ENCODE data around the gene S1PR1.
"Not testable (repeated sequence)": the region's sequence is repeated elsewhere in the genome, so short reads cannot be mapped to it uniquely, and the experiment has no call there.

The S1PR1 gene

DNA sequence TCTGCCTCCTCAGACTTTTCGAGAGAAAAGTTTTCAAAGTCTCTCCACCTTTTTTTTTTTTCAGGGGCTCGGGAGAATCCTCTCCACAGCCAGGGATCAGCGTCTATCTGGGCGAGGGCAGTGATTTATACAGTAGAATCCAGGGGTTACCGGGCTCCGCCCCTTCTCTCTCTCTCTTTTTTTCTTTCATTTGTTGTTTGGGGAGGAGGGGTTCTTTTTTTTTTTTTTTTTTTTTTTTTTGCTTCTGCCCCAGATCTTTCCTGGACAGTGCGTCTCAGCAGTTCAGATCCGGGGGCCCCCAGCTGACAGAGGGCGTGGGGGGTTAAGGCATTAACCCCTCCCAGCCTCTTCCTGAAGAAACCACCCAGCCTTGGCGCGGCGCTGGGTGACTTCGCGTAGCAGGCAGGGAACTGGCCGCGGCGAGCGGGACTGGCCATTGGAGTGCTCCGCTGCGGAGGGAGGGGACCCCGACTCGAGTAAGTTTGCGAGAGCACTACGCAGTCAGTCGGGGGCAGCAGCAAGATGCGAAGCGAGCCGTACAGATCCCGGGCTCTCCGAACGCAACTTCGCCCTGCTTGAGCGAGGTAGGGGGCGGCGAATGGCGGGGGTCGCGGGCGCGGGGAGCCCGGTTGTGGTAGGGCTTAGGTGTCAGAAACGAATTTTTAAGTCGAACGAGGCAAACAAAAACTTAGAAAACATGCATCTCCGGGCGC lies at the start of gene S1PR1:
Gene S1PR1, plus strand, starts transcription at position 504 of the 713 bp plus-strand sequence. CDS start 1,966 bp downstream, outside the sequence.
- DNase-seq: peak; percentile 10

DNA sequence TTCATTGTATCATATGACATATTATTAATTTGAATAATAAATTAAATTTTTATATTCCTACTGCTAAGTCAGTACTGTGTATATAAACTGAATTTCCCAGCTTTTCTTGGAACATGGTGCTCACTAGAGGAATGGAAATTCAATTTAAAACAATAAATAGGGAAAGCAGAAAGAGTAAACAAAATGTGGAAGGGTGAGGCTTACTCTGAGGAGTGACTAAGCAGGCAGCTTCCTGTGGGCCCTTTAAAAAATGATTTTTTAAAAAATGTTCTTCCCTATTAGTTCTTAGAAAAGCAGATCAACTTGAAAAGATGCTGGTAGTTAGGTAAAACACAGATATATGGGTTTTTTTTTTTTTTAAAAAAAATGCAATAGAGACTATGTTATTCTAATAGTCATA lies 49.5 kb upstream of the S1PR1 start:
- DNase-seq: no peak

DNA sequence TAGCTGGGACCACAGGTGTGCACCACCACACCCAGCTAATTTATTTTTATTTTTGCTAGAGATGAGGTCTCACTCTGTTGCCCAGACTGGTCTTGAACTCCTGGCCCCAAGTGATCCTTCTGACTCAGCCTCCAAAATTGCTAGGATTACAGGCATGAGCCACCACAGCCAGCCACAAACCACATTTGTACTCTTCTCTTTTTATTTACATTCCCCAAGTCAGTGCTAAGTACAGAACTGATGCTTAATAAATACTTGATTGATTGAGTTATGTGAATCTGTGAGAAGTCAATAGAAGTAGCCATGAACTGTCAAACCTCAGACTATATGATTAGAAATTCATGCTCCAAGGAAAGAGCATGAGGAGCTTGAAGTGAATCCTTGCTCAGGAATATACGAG lies 48.5 kb upstream of the S1PR1 start:
- DNase-seq: no peak

DNA sequence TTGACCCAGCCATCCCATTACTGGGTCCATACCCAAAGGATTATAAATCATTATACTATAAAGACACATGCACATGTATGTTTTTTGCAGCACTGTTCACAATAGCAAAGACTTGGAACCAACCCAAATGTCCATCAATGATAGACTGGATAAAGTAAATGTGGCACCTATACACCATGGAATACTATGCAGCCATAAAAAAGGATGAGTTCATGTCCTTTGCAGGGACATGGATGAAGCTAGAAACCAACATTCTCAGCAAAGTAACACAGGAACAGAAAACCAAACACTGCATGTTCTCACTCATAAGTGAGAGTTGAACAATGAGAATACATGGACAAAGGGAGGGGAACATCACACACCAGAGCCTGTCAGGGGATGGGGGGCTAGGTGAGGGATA lies 47.9 kb upstream of the S1PR1 start:
- DNase-seq: not testable (repeated sequence)

DNA sequence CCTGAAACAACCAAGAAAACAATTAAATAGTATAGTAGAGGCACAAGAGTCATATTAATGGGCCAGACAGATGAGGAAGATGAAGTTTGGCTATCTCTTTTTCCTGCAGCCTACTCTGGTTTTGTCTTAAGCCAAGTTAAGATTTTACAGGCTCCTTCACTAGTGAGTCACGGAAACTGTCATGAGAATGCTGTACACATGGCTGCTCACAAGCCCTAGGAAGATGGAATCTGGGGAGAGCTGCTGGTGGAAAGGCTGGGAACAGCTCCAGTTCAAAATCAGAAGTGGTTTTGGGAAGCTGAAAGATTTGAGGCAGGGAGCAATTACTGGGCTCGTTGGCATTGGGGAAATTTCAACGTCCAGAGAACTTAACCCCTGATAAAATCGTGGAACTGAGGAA lies 46.4 kb upstream of the S1PR1 start:
- no peak for DNase-seq

DNA sequence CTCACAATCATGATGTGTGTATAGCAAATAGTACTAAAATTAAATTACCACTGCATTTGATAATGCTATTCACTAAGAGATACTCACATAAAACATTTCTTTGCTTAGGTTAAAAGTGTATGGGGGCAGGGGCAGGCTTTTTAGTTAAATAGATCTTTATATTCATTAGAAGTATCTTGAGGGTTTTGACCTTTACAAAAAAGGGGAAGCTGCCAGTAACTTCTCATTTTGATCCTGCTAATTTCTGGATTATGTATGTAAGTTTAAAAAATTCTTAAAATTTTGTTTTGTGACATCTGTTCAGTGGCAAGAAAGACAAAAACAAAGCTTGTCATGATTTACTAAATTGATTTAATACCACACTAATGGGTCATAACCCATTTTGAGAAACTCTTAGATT lies 45.8 kb upstream of the S1PR1 start:
- DNase-seq: no peak

DNA sequence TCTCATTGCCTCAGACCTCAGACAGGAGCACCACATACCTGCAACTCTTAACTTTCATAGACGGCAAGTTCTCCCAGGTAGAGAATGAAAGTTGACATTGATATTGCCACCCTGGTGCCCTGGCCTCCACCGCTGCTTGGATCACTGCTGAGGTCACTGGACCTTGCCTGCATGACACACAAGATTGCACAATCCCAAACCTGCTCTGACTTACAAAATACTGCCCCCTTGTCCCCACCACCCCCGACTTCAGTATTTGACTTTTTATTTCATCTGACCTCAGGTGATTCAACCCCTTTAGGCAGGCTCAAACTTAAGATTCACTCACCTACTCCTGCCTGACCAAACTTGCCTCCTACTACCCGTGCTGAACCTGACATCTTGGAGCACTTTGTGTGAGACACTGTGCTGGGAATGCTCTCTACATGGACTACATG lies 43.1 kb upstream of the S1PR1 start:
- DNase-seq: no peak

DNA sequence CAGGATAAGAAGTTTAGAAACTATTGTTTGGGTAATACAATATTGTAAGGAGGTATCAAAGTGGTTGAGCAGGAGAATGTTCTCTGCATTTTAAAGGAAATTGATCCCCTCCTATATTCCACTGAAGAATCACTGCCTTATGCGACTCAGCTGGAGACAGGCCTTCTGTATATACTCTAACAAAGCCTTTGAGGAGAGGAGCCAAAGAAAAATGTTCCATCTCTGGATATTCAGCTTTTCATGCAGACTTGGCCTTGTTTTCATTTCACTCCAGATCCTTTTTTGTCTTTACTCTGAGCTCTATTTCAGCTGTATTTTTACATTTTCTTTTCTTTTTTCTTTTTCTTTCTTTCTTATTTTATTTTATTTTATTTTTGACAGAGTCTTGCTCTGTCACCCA lies 42.1 kb upstream of the S1PR1 start:
- no peak for DNase-seq

DNA sequence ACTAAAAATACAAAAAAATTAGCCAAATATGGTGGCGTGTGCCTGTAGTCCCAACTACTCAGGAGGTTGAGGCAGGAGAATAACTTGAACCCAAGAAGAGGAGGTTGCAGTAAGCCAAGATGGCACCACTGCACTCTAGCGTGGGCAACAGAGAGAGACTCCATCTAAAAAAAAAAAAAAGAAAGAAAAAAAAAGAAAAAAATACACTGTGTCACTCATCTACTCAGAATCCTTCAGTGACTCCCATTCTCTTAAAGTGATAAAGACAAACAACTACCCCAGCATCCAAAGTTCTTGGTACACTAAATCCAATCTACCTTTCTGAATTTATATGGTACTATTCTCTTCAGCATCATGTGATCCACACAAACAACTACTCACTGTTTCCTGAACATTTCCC lies 40.2 kb upstream of the S1PR1 start:
- no peak for DNase-seq

DNA sequence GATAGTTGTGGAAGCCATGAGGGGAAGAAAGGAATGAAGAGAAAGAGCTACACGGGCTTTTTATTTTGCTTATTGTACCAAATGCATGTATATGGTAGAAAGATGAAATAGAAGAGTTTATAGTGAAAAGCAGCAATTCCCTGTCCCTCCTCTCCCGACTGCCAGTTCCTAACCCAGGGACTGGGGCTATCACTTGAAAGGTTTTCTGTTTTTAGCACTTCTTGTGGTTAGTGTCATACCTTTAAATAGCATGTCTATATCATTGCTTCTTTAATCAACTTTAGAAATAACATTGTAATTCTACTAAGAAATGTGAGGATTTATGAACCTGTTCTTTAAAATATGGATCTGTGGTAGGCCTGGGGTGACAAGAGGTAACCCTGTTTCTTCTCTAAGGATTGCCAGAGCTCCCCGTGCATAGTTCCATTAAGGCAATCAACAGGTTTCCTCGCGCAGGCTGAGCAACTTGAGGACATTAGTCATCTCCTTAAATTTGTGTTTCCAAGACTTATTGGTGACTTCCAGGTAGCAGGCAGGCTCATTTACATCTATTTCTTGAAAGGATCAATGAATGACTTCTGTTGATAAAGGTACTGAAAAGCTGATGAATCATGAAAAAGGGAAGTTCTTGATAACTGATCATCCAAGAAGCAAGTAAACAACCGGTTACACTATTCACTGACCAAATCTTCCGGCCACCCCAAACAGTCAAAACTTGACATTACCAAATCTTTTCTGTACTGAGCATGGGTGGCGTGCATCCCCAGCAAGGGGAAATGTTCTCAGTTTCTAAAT lies 37.8 kb upstream of the S1PR1 start:
- DNase-seq: no peak

DNA sequence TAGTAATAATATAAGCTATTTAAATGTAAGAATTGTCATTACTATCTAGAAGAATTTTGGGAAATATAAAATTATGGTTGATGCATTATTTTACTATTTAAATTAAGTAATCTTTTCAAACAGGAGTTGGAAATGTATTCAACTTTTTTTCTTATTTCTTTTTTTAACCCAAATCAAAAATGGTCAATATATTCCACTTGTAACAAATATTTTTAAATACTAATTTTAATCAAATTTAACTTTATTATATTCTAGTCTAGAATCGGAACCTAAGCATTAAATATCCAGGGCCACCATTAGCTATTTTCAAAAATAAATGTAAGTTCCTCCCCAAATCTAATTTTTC lies 37.2 kb upstream of the S1PR1 start:
- no peak for DNase-seq

DNA sequence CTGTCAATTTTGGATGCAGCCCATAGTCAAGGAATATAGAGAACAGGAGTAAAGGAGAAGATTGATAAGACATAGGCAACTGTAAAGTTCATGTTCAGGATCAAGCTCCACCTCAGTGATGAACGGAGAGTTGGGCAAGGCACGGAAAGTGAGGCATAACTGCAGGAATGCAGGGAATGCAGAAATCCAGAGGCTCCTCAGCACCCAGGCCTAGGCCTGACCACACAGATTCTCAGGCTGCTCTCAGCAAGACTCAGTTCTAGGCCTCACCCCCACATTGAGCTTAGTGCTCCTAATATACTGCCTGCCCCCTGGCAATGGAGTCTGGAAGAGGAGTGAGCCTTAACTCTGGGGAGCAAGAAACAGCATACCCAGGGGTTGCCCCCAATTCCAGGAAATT lies 36.3 kb upstream of the S1PR1 start:
- no peak for DNase-seq

DNA sequence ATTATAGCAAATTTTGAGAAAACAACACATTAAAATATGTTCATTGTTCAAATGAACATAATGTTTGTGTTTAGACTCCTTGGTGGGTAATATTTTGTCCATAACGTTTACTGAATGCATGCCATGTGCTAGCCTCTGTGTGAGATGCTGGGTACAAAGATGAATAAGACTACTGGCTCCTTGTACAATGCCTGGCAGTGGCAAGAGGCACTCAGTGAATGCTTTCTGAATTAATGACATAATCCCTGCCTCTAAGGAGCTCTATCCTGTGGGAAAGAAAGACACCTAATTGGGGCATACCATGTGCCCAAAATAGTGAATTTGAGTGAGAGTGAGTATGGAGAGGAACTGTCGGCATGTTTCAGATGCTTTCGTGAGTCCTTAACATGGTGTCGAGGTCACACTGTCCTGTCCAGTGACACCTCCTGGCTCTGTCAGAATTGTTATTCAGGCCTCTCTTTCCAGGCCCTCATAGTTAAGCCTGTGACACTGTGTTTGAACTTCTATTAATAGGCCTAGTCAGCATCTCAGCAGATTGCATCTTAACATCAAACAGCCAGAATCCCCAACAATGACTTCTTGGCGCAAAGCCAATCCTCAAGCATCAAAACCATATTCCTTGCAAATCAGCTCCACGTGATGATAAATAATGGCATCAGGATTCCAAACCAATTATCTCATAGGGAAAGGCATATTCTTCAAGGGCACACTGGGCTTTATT lies 32.8 kb upstream of the S1PR1 start:
- DNase-seq: peak; percentile 83

DNA sequence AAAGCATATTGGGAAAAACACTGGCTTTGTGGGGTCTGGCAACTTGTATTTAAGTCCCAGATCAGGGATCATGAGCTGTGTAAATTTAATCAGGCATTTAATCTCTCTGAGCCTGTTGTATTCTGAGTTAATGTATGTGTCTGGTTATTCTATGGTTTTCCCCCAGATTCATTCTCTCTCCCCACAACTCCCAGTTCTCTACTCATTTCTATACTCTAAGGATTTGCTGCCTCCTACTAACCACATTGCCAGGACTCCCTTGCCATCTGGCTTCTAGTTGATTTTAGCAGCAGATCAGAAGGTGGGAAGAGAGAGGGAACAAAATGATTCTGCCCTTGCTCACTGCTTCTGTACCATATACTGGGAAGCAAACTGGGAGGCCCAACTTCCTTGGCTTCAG lies 31.4 kb upstream of the S1PR1 start:
- DNase-seq: no peak

DNA sequence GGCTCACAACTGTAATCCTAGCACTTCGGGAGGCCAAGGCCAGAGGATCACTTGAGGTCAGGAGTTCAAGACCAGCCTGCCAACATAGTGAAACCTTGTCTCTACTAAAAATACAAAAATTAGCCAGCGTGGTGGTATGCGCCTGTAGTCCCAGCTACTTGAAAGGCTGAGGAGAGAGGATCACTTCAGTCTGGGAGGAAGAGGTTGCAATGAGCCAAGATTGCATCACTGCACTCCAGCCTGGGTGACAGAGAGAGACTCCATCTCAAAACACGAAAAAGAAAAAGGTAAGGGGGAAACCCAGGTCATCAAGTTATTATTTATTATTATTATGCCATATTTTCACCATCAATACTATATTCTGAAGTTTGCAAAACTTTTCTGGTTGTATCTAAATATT lies 30.7 kb upstream of the S1PR1 start:
- not testable (repeated sequence) for DNase-seq

DNA sequence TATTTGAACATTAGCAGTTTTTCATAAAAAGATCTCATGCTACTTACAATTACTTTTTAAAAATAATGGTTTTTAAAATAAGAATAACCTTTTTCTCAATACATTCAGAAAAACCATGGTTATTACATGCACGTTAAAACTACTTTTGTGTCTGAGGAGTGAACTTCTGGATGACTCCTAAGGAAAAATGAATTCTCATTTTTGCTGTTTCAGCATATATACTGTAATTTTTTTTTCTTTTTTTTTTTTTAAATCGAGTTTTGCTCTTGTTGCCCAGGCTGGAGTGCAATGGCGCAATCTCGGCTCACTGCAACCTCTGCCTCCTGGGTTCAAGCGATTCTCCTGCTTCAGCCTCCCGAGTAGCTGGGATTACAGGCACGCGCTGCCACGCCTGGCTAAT lies 29.5 kb upstream of the S1PR1 start:
- DNase-seq: not testable (repeated sequence)

DNA sequence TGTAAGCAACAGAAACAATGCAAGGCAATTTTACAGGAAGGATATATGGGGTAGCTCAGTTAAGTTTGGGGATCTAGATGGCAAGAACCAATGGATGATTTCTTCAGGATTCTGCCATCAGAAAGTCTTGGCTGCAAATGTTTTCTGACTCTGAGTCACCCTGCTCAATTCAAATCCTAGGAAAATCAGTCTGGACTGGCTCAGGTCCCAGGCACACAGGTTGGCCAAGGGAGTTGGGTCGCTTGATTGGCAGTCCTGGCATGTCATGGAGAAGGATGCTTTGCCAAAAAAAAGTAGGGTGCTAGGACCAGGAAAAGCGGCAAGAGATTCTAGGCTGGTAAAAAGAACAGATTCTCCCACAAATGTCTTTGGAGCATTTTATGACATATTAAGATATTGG lies 28.9 kb upstream of the S1PR1 start:
- no peak for DNase-seq

DNA sequence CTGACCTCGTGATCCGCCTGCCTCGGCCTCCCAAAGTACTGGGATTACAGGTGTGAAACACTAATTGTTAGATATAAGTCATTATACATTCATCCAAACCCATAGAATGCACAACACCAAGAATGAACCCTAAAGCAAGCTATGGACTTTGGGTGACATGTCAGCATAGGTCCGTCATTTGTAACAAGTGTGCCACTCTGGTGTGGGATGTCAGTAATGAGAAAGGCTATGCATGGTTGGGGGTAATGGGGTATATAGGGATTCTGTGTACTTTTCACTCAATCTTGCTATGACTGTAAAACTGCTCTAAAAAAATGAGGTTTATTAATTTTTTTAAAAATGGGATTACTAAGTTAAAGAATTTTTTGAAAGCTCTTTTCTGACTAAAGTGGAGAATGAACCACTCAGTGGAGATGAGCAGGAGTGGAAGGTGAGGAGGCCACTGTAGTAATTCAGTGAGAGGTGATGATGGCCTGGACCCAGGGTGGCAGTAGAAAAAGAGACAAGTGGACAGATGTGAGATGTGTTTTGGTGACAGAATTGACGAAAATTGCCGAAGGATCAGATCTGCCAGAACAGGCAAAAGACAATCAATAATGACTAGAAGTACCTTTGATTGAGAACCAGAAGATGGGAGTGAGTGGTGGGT lies 21.3 kb upstream of the S1PR1 start:
- DNase-seq: no peak

DNA sequence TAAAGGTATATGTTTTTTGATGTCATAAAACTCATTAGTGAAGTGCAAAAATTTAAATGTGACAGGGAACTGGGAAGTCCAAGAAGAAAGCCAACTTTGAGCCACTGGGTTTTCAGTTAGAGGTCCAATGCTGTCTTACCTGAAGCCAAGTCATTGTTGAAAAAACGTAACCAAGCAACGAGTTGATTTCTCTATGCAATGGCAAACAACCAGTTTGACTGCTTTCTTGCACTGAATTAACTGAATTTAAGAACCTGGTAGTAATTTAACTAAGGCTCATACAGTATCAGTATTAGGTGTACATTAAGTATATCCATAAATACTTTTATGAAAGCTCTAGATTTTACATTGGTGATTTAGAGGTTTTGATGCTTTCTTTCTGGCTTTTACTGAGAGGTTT lies 20.2 kb upstream of the S1PR1 start:
- peak; percentile 10 for DNase-seq

DNA sequence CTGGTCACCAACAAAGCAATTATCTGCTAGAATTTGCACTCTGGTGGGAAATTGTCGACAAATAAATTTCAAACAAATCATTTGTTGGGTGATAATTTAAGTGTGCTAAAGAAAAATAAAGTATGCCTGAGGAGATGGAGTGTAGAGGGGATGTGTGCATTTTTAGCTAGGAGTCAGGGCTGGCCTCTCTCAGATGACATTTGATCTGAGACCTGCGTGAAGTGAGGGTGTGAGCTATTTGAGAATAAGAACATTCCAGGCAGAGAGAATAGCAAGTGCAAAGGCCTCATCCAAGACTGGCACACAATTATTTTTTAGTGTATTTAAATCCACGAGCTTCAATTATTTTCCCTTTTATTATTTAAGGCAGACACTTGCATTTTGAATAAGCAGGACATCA lies 19.7 kb upstream of the S1PR1 start:
- DNase-seq: no peak

DNA sequence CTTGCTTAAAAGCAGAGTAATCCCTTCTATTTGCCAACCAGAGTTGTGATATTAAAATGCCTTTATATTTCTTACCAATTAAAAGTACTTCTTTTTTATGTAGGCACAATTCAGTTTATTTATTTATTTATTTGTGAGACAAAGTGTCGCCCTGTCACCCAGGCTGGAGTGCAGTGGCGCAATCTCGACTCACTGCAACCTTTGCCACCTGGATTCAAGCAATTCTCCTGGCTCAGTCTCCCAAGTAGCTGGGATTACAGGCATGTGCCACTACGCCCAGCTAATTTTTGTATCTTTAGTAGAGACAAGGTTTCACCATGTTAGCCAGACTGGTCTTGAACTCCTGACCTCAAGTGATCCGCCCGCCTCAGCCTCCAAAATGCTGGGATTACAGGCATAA lies 17.9 kb upstream of the S1PR1 start:
- not testable (repeated sequence) for DNase-seq

DNA sequence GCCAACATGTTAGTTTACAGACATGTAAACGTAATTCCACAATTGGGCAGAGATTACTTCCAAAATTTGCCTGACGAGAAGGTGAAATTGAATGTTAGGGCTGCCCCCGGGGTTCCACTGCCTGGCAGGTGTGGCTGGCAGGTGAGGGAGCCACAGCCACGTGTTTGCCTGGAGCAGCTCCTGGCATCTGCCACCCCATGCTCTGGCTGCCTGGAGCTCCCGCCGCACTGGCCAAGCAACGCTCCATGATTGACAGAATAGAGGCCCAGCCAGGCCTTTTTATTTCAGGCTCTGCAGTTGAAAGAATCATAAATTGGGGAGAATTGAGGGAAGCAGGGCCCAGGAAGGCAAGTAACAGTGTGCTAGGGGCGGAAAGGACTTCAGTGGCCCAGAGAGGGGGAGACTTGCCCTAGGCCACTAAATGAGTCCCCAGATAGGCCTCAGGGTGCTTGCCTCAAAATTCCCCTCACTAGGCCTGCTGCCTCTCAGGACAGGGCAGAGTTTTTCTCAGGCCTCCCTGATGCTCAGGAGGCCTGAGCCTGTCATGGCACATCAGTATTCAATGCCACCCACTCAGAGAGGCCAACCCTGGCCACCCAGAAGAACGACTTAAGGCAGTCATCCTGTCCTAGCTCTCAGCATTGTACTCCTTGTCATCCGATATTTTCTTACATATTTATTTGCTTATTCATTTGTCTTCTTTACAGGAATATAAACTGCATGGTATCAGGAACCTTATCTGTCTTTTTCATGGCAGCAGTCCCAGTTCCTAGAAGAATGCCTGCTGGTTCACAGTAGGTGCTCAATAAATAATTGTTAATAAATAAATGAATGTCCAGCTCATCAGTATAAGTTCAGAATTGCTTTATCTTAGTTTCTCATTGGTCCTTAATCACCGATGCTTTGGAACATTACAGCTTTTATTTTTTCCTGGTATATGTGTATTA lies 16.6 kb upstream of the S1PR1 start:
- no peak for DNase-seq
